OCI-LY3 (cell line): ENCODE measurements around the gene RBMS3.

Experiments used
- H2AFZ ChIP-seq: fragments of 200-600, 300-600 bp; shearing (Covaris generic); 2 replicates; pipeline ENCODE4 v1.6.0; 2014; ENCODE audit warnings: antibody characterized with exemption, low read depth, low read length
- H3K27ac ChIP-seq: fragments of 200-600, 300-600 bp; sonication (generic); 2 replicates; pipeline ENCODE4 v1.5.1; 2014; ENCODE audit warnings: mild to moderate bottlenecking, low read length, moderate library complexity, mixed read lengths
- H3K27me3 ChIP-seq: fragments of 200-600, 300-600 bp; sonication (generic); 2 replicates; pipeline ENCODE4 v1.6.1; 2014; ENCODE audit warnings: low read depth, low read length, mixed read lengths
- H3K36me3 ChIP-seq: fragments of 200-600, 300-600 bp; sonication (generic); replicated peaks from 2 replicates; pipeline ENCODE3; 2014; ENCODE audit warnings: low read depth, low read length, mixed read lengths
- H3K4me1 ChIP-seq: fragments of 300-600, 200-600 bp; sonication (generic); 2 replicates; pipeline ENCODE4 v1.6.1; 2014; ENCODE audit warnings: low read length, mixed read lengths
- H3K4me2 ChIP-seq: fragments of 200-600, 300-600 bp; sonication (generic); 2 replicates; pipeline ENCODE4 v1.6.1; 2014; ENCODE audit warnings: low read length, mixed read lengths
- H3K4me3 ChIP-seq: fragments of 300-600, 200-600 bp; sonication (generic); 2 replicates; pipeline ENCODE4 v1.5.1; 2014; ENCODE audit warnings: antibody characterized with exemption, mild to moderate bottlenecking, low read length, moderate library complexity
- H3K79me2 ChIP-seq: fragments of 300-600, 200-600 bp; shearing (Covaris generic); 2 replicates; pipeline ENCODE4 v1.6.1; 2014; ENCODE audit warnings: mild to moderate bottlenecking, low read length, mixed read lengths
- H3K9ac ChIP-seq: fragments of 300-600, 200-600 bp; shearing (Covaris generic); 2 replicates; pipeline ENCODE4 v1.6.0; 2014; ENCODE audit warnings: mild to moderate bottlenecking, low read length, moderate library complexity
- H3K9me3 ChIP-seq: fragments of 200-600, 300-600 bp; shearing (Covaris generic); 2 replicates; pipeline ENCODE4 v1.6.1; 2014; ENCODE audit warnings: low read length, mixed read lengths; ENCODE audit not compliant: insufficient read depth
- H4K20me1 ChIP-seq: fragments of 200-600, 300-600 bp; sonication (generic); 2 replicates; pipeline ENCODE4 v1.6.1; 2016; ENCODE audit warnings: low read length, mixed read lengths; ENCODE audit not compliant: insufficient read depth
- EZH2phosphoT487 ChIP-seq: fragments of 200-600 bp; shearing (Covaris generic); IDR thresholded peaks from 2 replicates; pipeline ENCODE4 v1.6.1; 2018; ENCODE audit warnings: antibody characterized with exemption, mixed run types, low read depth
- TF ChIP-seq, protein P1 (sequence below): fragments of 200-600, 300-600 bp; sonication (generic); IDR thresholded peaks from 2 replicates; pipeline ENCODE4 v1.5.1; 2014; ENCODE audit warnings: antibody characterized with exemption, low read length, low read depth

The RBMS3 gene

DNA sequence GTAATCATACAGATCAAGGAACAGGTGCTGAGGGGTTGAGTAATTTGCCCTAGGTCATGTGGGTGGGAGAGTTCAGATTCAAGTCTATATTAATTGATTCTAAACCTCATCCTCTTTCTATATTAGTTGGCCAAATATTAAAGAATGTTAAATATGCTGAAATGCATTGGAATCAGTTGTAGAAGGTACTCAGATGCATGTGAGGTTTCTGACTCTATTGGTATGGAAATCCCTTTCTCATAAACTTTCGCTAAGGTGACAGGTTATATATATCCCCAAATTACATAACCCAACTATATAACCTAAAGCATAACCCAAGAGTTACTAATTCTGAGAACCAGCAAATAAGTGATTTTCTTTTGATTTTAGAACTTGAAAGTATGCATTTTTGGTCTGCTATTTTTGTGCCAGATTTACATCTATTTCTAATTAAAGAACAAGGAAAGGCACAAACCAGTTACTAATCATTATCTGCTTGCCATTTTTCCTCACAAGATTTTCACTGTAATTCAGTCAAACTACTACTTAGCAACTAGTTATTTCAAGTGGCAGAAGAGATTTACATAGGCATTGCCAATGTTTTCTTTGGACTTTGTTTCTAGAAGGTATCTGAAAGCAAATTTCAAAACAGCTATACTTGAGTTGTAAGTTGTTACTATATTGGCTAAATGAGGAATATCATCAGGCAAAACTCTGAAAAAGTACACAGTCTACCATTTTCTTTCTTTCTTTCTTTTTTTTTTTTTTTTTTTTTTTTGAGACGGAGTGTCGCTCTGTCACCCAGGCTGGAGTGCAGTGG is 201.3 kb downstream of the RBMS3 start:
- peaks cover 33% of the 10 kb centered on the region for H3K27me3 ChIP-seq
- no peaks in the 10 kb centered on the region for H3K79me2 ChIP-seq
- H3K27ac ChIP-seq: no peak overlapping the region; the same call in 1 of the 2 replicates
- no peaks in the 10 kb centered on the region for H3K9me3 ChIP-seq
- no peak overlapping the region for H3K9ac ChIP-seq
- no peaks in the 10 kb centered on the region for H4K20me1 ChIP-seq
- 0 out of 2 replicates have a peak overlapping the region, but pooled peaks have one; percentile 1 for H3K4me3 ChIP-seq
- no peak overlapping the region for H2AFZ ChIP-seq
- no peaks in the 10 kb centered on the region for H3K36me3 ChIP-seq
- peaks cover 27% of the 10 kb centered on the region for H3K4me1 ChIP-seq
- peak; percentile 92 for TF ChIP-seq EZH2phosphoT487
- TF ChIP-seq, protein P1, sequence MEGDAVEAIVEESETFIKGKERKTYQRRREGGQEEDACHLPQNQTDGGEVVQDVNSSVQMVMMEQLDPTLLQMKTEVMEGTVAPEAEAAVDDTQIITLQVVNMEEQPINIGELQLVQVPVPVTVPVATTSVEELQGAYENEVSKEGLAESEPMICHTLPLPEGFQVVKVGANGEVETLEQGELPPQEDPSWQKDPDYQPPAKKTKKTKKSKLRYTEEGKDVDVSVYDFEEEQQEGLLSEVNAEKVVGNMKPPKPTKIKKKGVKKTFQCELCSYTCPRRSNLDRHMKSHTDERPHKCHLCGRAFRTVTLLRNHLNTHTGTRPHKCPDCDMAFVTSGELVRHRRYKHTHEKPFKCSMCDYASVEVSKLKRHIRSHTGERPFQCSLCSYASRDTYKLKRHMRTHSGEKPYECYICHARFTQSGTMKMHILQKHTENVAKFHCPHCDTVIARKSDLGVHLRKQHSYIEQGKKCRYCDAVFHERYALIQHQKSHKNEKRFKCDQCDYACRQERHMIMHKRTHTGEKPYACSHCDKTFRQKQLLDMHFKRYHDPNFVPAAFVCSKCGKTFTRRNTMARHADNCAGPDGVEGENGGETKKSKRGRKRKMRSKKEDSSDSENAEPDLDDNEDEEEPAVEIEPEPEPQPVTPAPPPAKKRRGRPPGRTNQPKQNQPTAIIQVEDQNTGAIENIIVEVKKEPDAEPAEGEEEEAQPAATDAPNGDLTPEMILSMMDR: no peak
- peak overlapping the region; percentile 40 for H3K4me2 ChIP-seq

DNA sequence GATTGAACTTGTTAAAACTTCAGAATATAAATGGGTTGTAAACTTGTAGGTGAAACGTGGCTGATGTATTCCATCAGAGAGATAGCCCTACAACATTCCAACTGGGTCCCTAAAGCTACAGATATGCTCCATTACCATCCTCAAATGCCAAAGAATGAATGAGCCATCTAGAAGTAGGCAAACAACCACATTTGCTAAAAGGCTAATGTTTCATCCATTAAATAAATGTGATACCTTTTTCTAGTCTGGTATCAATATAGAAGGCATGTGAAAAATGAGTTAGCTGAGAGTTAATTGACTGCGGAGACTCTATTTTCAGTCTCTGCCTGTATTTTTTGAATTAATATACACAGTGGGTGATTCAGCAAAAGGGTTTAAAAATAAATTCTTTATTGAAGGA is 203.8 kb downstream of the RBMS3 start:
- H3K36me3 ChIP-seq: no peaks in the 10 kb centered on the region
- TF ChIP-seq EZH2phosphoT487: no peak
- TF ChIP-seq, protein P1: no peak
- no peaks in the 10 kb centered on the region for H3K9me3 ChIP-seq
- H3K27me3 ChIP-seq: peaks cover 37% of the 10 kb centered on the region
- no peak overlapping the region for H3K9ac ChIP-seq
- no peaks in the 10 kb centered on the region for H3K79me2 ChIP-seq
- H4K20me1 ChIP-seq: no peaks in the 10 kb centered on the region
- H3K4me3 ChIP-seq: no peak overlapping the region
- no peak overlapping the region for H3K4me2 ChIP-seq
- peaks cover 27% of the 10 kb centered on the region for H3K4me1 ChIP-seq
- H2AFZ ChIP-seq: no peak overlapping the region
- H3K27ac ChIP-seq: no peak overlapping the region

DNA sequence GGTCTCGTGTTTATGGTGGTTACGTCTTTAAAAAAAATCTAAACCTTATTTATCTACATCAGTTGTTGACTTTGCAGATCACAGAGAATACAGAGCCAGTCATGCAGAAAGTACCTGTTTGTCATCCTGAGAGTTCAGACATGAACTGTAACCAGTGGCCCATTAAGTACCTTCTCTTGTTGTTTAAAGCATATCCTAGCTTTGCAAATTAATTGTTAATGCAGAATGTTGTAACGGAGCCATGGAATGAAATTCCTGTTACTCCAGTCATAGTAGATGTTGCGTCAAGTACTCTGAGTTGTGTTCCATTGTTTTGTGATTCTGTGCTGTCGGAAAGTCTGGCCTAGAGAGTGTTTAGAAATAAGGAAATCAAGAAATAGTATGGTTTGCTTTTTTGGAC is 205.2 kb downstream of the RBMS3 start:
- Histone ChIP-seq H3K9ac (no peak overlapping the region), H3K27me3 (peaks cover 24% of the 10 kb centered on the region), H3K79me2 (no peaks in the 10 kb centered on the region), H2AFZ (no peak overlapping the region), H3K27ac (no peak overlapping the region), H3K4me1 (peaks cover 20% of the 10 kb centered on the region), H3K9me3 (no peaks in the 10 kb centered on the region), H3K4me3 (no peak overlapping the region), H3K36me3 (no peaks in the 10 kb centered on the region), H4K20me1 (no peaks in the 10 kb centered on the region), H3K4me2 (no peak overlapping the region)
- TF ChIP-seq, protein P1: no peak
- TF ChIP-seq EZH2phosphoT487: no peak

DNA sequence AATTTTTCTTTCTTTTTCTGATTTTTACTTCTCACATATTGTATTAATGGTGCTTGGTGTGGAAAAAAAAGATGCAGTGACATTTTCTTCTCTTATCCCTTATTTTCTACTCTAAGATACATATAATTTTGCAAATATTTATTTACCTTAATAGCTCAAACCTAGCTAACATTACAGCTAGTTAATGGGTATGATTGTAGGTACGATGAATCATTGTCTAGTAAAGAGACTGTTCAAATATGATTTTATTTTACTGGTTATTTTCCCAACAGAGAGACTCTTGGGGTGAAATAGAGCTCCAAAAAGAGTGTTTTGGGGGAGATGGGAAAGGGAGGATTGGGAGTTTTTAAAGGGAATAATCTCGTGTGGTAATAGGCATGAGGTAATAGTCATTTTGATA is 206.0 kb downstream of the RBMS3 start:
- H3K4me1 ChIP-seq: peaks cover 12% of the 10 kb centered on the region
- H3K27ac ChIP-seq: no peak overlapping the region
- H3K4me2 ChIP-seq: no peak overlapping the region
- H2AFZ ChIP-seq: no peak overlapping the region
- TF ChIP-seq, protein P1: no peak
- TF ChIP-seq EZH2phosphoT487: no peak
- no peak overlapping the region for H3K4me3 ChIP-seq
- no peaks in the 10 kb centered on the region for H3K36me3 ChIP-seq
- H3K79me2 ChIP-seq: no peaks in the 10 kb centered on the region
- H3K9me3 ChIP-seq: no peaks in the 10 kb centered on the region
- no peak overlapping the region for H3K9ac ChIP-seq
- H3K27me3 ChIP-seq: peaks cover 21% of the 10 kb centered on the region
- H4K20me1 ChIP-seq: no peaks in the 10 kb centered on the region
